GM19043 (cell line): ENCODE results near the gene WDR55.
"Not testable (repeated sequence)": the region's sequence is repeated elsewhere in the genome, so short reads cannot be mapped to it uniquely, and the experiment has no call there.

Source experiments
- ATAC-seq: cut with Tn5 transposase; IDR thresholded peaks from one replicate; pipeline ENCODE4 v1.9.1; 2021; ENCODE audit warnings: low read depth; ENCODE audit not compliant: unreplicated experiment

WDR55 gene

GRCh38 chr5:140707812-140708211 is 43.1 kb downstream of the WDR55 start:
- no peak for ATAC-seq

GRCh38 chr5:140708787-140709186 is 44.1 kb downstream of the WDR55 start:
- not testable (repeated sequence) for ATAC-seq

- ATAC-seq: peak; percentile 90
These were observed 46.3 kb downstream of the WDR55 start for GRCh38 chr5:140710899-140711552.

DNA sequence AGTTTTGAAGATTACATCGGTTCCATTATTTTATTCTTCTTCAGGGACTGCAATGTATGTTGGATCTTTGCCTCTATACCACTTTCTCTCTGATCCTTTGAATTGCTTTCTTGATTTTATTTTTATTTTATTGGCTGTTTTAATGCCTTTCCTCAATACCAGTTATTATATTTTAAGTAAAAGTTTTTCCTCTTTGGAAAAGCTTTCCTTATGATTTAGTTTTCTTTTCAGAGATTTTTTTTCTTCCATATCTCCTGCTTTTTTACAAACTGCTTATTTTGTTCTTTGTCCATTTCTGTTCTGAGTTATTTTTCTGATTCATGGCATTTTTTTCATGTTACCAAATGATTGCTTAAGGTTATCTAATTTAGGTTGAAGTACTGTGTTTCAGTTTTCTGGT is 47.1 kb downstream of the WDR55 start:
- ATAC-seq: no peak

- no peak for ATAC-seq
These were observed 48.9 kb downstream of the WDR55 start for GRCh38 chr5:140713562-140714094.

- not testable (repeated sequence) for ATAC-seq
These were observed 51.5 kb downstream of the WDR55 start for GRCh38 chr5:140716238-140716637.

DNA sequence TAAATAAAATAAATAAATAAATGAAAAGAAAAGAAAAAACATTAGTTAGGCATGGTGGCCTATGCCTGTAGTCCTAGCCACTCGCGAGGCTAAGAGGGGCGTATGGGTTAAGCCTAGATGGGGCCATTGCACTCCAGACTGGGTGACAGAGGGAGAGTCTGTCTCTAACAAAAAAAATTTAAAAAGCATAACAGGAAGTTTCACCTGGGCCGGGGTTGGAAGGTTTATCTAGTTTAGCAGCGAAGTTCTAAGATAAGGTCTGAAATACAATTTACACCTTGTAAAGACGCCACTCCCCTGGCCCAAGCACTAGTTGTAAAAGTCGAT is 53.5 kb downstream of the WDR55 start:
- no peak for ATAC-seq

- not testable (repeated sequence) for ATAC-seq
These were observed 56.0 kb downstream of the WDR55 start for GRCh38 chr5:140720738-140721137.

- not testable (repeated sequence) for ATAC-seq
These were observed 56.7 kb downstream of the WDR55 start for GRCh38 chr5:140721395-140721794.
